OCI-LY7 (cell line): ENCODE results near the gene RIC1. TPM values are rescaled to one million over a fixed set of nuclear protein-coding genes. Genes with fewer than 3 reads are reported as not detected.
A peak's percentile ranks its signal among the peaks of the same experiment; 100 is the strongest.

Experiments used
- BruUV-seq: library from RNA; stranded (reverse); fragments of 400-500 nt; replicated peaks from 2 replicates; lab custom pipeline; 2021; lab: Mats Ljungman, UMichigan
- CTCF ChIA-PET: fragments of 300-600 bp; sonication (Branson Sonifier 250); formaldehyde crosslinking; loops from one replicate; lab custom pipeline; 2022; ENCODE audit warnings: antibody characterized with exemption; ENCODE audit not compliant: unreplicated experiment; lab: Charles Lee
- POLR2A ChIA-PET: fragments of 300-600 bp; sonication (Branson Sonifier 250); formaldehyde crosslinking; loops from one replicate; lab custom pipeline; 2022; ENCODE audit warnings: antibody characterized with exemption; lab: Charles Lee
- DNase-seq: peaks from one replicate; pipeline ENCODE4 v3.0.0-alpha.2; 2015; ENCODE audit warnings: low spot score
- H2AFZ ChIP-seq: fragments of 200-600 bp; sonication (generic), shearing (Covaris generic); 2 replicates; pipeline ENCODE4 v1.6.1; 2014; ENCODE audit warnings: mild to moderate bottlenecking, antibody characterized with exemption, low read length, moderate library complexity
- H3K27ac ChIP-seq: fragments of 200-600 bp; sonication (generic); 2 replicates; pipeline ENCODE4 v1.5.1; 2014; ENCODE audit warnings: mixed run types, low read depth, mild to moderate bottlenecking, moderate library complexity, low read length, inconsistent platforms; ENCODE audit not compliant: poor library complexity, severe bottlenecking
- H3K36me3 ChIP-seq: fragments of 200-600 bp; sonication (generic); 2 replicates; pipeline ENCODE4 v1.6.1; 2014; ENCODE audit warnings: mild to moderate bottlenecking, antibody characterized with exemption, low read length, moderate library complexity, mixed read lengths; ENCODE audit not compliant: insufficient read depth
- H3K4me1 ChIP-seq: fragments of 200-600 bp; sonication (generic); 2 replicates; pipeline ENCODE4 v1.5.1; 2014; ENCODE audit warnings: mild to moderate bottlenecking, low read length; ENCODE audit not compliant: insufficient read depth, poor library complexity, severe bottlenecking
- H3K4me2 ChIP-seq: fragments of 200-600 bp; sonication (generic); 2 replicates; pipeline ENCODE4 v1.6.1; 2014; ENCODE audit warnings: mild to moderate bottlenecking, low read length
- H3K4me3 ChIP-seq: fragments of 200-600 bp; sonication (generic); 2 replicates; pipeline ENCODE4 v1.5.1; 2014; ENCODE audit warnings: mild to moderate bottlenecking, low read depth, low read length; ENCODE audit not compliant: poor library complexity, severe bottlenecking
- H3K79me2 ChIP-seq: fragments of 200-600 bp; sonication (generic); 2 replicates; pipeline ENCODE4 v1.6.1; 2016; ENCODE audit warnings: low read depth, mild to moderate bottlenecking, low read length, moderate library complexity, mixed read lengths; ENCODE audit not compliant: insufficient read depth
- H3K9me2 ChIP-seq: fragments of 200-600 bp; sonication (generic); 2 replicates; pipeline ENCODE4 v1.6.1; 2016; ENCODE audit warnings: mild to moderate bottlenecking, low read length, mixed read lengths; ENCODE audit not compliant: insufficient read depth
- H3K9me3 ChIP-seq: fragments of 200-600 bp; sonication (generic); 2 replicates; pipeline ENCODE4 v1.6.1; 2014; ENCODE audit warnings: mild to moderate bottlenecking, mixed run types, low read length, mixed read lengths
- H4K20me1 ChIP-seq: fragments of 200-600 bp; sonication (generic); 2 replicates; pipeline ENCODE4 v1.6.1; 2014; ENCODE audit warnings: mild to moderate bottlenecking, antibody characterized with exemption, low read length, moderate library complexity, mixed read lengths; ENCODE audit not compliant: insufficient read depth
- CTCF ChIP-seq: fragments of 200-600 bp; sonication (generic); conservative IDR thresholded peaks from 2 replicates; pipeline ENCODE4 v1.5.1; 2014; ENCODE audit warnings: mild to moderate bottlenecking, antibody characterized with exemption, low read length, moderate library complexity, mixed read lengths
- EZH2phosphoT487 ChIP-seq: fragments of 200-600 bp; sonication (generic); IDR thresholded peaks from 2 replicates; pipeline ENCODE4 v1.6.1; 2018; ENCODE audit warnings: low read depth, borderline replicate concordance, mild to moderate bottlenecking, mixed run types, antibody characterized with exemption, low read length, moderate library complexity, mixed read lengths
- intact Hi-C: fragments of 100-400 bp; cut with micrococcal nuclease; formaldehyde crosslinking; loops from one replicate; pipeline ENCODE4 v1.10.0; 2022; ENCODE audit not compliant: unreplicated experiment
- total RNA-seq, 2 experiments: library from RNA; depleted of rRNA in 1 of 2; stranded (reverse); fragments of >200 nt in 1 of 2; shearing (Covaris generic) in 1 of 2; gene quantifications; 2 replicates each; pipeline ENCODE4 v1.2.3, GENCODE V29; 2014 to 2022

Gene RIC1
- total RNA-seq, 2 experiments from 2014 or later, result 77.0 to 84.6 TPM

GRCh38 chr9:5622016-5622415, 6.9 kb upstream of the RIC1 start:
- TF ChIP-seq CTCF, result no peak
- no peak for TF ChIP-seq EZH2phosphoT487
- no peak for DNase-seq
- Histone ChIP-seq H4K20me1 (no peaks in the 10 kb centered on the region), H3K9me2 (no peaks in the 10 kb centered on the region), H3K4me1 (peaks cover 65% of the 10 kb centered on the region), H3K4me2 (no peak overlapping the region), H3K36me3 (peaks cover 41% of the 10 kb centered on the region), H3K27ac (no peak overlapping the region), H3K9me3 (no peaks in the 10 kb centered on the region), H3K79me2 (peaks cover 86% of the 10 kb centered on the region), H3K4me3 (no peak overlapping the region), H2AFZ (no peak overlapping the region)
- intact Hi-C loops, result loop anchor here (10.0 kb wide), 2 partner anchors 637 to 827 kb away; partner anchors contain the start of genes JAK2 and RCL1
- ChIA-PET CTCF (interaction anchor here (1.4 kb wide), 1 partner anchor 10 kb away, joined by 3 read pairs; no protein-coding TSS in a partner anchor), POLR2A (interaction anchor here (0.6 to 3.2 kb wide), 5 partner anchors 10 to 52 kb away, joined by 3 to 13 read pairs (median 3); no protein-coding TSS in a partner anchor)
- BruUV-seq, result no TSS peak

GRCh38 chr9:5624655-5625054, 4.3 kb upstream of the RIC1 start:
- intact Hi-C loops, result loop anchor here (5.0 to 10.0 kb wide), 5 partner anchors 138 to 1058 kb away; partner anchors contain the start of genes JAK2 and RCL1
- Histone ChIP-seq H3K9me3 (no peaks in the 10 kb centered on the region), H3K4me2 (peak overlapping the region; percentile 97), H3K4me3 (peak overlapping the region; percentile 81), H4K20me1 (no peaks in the 10 kb centered on the region), H3K4me1 (peaks cover 49% of the 10 kb centered on the region), H3K79me2 (peaks cover 75% of the 10 kb centered on the region), H2AFZ (no peak overlapping the region), H3K27ac (peak overlapping the region; percentile 100), H3K9me2 (no peaks in the 10 kb centered on the region), H3K36me3 (peaks cover 37% of the 10 kb centered on the region)
- no peak for DNase-seq
- CTCF ChIA-PET, result interaction anchor here (0.8 kb wide), 1 partner anchor 175 kb away, joined by 3 read pairs; the partner anchor contains the start of gene CD274
- no TSS peak for BruUV-seq
- POLR2A ChIA-PET, result interaction anchor here (0.8 to 4.4 kb wide), 10 partner anchors 8 to 186 kb away, joined by 3 to 25 read pairs (median 8); no protein-coding TSS in a partner anchor
- TF ChIP-seq CTCF (no peak), EZH2phosphoT487 (no peak)
